HG03460 (cell line): ENCODE results near the gene TMEM266.

ENCODE experiments used
- ATAC-seq: cut with Tn5 transposase; IDR thresholded peaks from one replicate; pipeline ENCODE4 v1.9.1; 2021; ENCODE audit not compliant: unreplicated experiment

The TMEM266 gene

DNA sequence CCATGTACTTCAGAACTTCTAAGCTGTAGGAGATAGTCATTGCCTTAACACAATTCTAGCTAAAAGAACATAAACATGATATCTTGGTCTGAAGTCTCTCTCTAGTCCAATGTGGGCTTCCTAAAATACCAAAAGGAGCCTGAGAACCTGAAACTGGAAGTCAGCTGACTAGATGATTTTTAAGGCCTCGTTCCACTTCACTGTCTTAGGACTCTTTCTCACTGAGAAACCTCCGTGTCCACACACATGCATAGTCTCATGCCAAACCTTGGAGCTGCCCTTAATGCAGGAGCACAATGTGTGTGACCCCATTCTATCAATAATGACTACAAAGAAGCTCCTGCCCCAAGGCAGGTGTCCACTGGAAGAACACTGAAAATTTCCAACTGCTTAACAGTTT is 163.7 kb downstream of the TMEM266 start:
- no peak for ATAC-seq

DNA sequence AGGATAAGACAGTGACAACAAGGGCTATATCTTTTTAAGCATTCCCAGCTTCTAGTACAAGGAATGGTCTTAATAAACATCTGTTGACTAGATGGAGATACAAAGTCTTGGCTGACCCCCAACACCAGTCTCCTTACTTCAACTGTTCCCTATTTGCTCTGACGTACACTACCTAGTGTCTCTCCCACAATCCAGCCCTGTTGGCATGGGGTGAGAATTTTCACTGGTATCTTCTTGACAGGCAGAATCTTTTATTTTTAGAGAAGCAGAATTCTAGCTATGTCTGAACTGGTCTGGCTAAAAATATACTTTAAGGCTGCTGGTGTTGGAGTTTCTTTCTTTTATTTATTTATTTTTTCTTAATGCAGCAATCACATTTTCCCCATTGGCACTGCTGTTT is 169.5 kb downstream of the TMEM266 start:
- ATAC-seq, result no peak

DNA sequence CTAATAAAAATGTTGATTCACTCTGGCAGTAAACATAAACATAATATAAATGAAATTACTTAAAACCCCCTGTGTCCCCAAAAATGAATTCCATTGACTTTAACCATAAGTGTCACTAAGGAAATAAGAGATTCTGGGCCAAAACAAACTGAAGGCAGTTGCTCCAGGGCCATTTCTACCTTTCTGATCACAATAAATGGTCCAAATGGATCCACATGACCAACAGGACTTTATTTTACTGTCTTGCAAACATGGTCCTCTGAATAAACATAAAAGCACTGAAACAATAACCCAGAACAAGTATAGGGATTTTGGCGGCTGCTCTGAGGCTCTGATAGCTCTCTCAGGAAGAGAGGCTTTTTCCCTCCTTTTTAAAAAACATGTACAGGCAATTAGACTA is 174.1 kb downstream of the TMEM266 start:
- no peak for ATAC-seq

DNA sequence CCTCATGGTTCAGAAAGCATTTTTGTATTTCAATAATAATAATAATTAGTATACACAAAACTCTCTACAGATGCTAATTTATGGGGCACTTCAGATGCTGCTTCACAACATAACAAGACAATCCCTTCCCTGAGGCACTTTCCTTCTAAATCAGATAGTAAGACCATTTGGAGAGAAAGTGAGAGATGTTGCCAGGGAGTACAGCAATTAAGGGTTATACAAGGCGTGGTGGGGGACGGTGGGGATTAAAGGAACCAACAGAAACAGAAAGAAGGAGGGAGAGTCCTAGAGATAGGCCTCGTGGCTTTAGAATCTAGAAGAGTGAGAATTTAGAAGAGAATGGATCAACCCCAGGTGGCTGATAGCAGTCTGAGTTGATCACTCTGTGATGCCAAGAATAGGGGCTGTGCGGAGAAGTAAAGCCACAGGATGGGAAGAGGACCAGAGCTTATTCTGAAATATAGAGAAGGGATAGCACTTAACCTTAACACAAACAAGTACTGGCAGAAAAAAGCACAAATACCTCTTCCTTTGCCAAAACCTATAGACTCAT is 174.6 kb downstream of the TMEM266 start:
- ATAC-seq, result no peak

DNA sequence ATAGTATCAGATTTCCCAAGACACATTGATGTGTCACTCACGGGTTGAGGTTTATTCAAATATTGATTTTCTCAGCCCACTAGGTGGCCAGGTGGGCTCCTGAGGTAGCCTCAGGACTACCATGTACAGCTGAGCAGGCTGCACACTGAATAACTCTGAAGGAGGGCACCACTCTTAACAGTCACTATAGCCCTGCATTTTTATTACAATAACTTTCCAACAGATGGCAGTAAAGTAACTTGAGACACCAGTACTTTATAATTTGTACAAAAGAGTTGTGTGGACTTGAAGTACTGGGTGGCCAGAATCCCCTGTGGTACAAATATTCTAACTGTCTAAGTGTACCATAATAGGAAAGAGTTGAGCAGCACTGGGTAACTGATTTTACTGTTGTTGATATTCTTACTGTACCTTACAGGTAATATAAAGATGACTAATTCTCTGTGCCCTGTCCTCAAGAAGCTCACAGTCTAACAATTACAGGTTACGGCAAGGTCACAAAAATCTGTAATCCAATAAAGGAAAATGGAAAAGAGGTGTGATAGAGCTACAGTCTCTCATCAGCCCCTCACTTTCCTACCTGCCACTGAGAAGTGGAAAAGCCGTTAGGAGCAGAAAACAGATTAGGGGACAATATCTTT is 175.5 kb downstream of the TMEM266 start:
- no peak for ATAC-seq

DNA sequence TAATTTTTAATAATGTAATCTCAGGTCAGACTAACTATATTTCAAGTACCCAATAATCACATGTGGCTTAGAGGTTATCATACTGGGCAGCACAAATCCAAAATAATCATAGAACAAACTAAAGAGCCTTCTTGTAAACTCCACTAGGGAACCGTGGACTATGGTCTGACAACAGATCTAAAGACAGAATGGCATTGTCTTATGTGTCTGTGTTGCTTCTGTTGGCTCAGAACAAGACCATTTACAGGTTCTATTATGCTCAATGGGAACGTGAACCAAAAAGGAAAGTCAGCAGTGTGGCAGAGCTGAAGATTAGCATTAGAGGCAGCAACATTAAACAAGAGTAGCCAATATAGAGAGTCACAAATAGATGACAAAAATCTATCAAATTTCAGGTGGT is 176.6 kb downstream of the TMEM266 start:
- no peak for ATAC-seq

DNA sequence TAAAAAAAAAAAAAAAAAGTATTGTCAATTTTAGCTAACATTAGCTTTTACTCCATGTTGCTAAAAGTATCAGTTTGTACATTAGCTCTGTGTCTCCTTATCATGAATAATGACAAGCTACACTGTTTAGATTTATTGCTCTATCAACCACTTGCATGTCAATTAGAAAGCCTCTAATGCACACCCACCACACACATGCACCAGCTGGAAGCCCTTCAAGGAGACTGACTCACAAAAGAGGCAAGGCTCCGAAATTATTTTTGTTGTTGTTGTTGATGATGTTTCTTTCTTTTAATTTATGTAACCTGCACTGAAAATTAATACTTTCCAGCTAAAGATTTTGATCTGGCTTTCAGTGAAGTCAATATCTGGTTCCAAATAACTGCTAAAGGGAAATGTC is 180.0 kb downstream of the TMEM266 start:
- no peak for ATAC-seq

DNA sequence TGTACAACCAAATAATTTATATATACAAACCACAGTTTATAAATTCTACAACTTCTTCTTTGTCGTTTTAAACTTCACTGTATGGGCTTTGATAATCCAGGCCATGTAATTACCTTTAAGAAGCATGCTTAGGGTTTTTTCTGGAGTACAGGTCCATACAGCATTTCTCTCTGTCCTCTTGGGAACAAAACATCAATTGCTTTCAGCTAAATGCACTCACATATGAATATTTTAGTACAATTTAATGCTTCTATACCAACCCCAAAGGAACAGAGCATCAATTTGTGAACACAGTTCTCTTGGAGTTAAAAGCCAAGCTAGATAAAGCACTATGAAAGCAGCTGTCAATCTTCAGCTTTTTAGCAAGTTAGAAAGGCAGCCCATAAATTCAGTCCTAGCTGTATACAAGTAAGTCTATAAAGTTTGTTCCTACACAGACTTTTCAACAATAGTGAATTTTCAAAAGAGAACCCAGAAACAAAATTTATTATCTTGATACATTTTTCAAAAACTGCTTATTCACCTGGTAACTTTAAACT is 185.4 kb downstream of the TMEM266 start:
- no peak for ATAC-seq

DNA sequence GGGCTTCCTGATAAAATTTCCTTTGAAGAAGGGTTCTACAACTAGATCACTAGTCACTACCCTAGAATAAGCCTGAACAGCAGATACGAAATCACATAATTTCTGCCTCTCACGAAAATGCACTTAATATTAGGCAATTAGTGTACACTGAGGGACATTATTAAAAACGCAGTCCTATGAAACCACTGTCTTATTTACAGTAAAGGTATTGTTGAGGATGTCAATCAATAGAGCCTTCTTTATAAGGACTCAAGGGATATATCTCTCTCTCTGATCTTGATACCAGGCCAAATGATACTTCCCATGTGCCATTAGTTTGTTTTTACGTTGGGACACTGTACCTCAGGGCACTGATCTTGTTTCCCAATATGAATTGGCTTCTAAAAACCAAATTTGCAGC is 191.9 kb downstream of the TMEM266 start:
- no peak for ATAC-seq

DNA sequence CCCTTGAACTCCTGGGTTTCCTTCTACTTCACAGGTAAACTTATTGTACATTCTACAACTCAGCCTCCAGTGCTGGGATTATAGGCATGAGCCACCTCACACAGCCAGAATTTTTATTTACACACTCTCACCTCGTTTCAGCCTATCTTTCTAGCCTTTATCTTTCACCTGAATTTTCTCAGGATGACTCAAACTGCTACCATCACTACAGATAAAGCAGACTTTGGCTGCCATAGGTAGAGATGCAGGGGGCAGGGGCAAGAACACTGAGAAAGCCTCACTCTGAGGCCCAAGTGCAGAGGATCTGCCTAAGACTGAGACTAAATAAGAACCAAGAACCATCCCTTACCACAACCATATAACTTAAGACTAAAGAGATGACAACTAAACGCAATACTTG is 192.5 kb downstream of the TMEM266 start:
- no peak for ATAC-seq

DNA sequence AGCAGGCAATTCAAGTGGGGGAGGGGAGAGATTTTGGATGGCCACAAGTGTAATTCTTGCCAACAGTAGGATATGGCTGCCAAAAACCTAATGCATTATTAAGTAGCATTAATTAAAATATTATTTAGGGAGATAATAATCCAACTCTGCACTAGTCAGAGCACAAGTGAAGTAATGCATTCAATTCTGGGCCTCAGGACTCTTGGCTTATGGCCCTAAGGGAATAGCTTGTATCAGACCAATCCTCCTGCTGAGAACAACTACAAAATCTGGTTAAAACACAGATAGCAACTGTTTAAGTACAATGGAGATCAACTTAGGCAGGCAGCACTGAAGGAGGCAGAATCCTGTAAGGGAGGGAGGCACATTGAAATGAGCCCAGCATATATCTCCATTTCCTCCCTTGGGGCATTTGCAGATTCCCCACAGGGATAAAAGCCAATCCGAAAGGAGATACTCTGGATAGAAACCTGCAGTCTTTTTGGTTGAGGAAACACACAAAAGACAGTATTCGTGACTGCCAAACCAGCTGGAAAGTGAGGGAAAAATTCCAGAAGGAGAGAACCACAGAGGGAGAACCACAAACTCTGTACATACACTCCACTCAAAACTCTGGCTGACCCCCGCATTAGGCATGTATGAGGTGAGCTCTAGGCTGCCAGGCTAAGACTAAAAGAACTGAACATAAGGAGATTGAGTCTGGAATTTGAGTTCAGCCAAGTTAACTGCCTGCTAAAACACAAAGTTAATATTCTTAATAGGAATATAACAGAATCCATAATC is 194.1 kb downstream of the TMEM266 start:
- no peak for ATAC-seq
